Omental fat pad (tissue), 4 donors: ENCODE measurements around the gene DLEC1. TPM values are rescaled to one million over a fixed set of nuclear protein-coding genes. Genes with fewer than 3 reads are reported as not detected.
A peak's percentile ranks its signal among the peaks of the same experiment; 100 is the strongest.

ENCODE experiments used
- ATAC-seq: fragments of 150-250 bp; one replicate; pipeline ENCODE4 v1.9.1; 2016; ENCODE audit warnings: mild to moderate bottlenecking, moderate library complexity; ENCODE audit not compliant: low FRiP score
- DNase-seq: peaks from one replicate; pipeline ENCODE4 v3.0.0-alpha.2; 2019; ENCODE audit warnings: low spot score
- CTCF ChIP-seq, 3 donors: fragments of 450-650 bp; IDR thresholded peaks; one replicate each; pipeline ENCODE4 v1.5.1; 2016 to 2017; ENCODE audit warnings: antibody characterized with exemption in 3 of 3, mild to moderate bottlenecking in 3 of 3, moderate library complexity in 2 of 3
- total RNA-seq, 4 donors: library from RNA; depleted of rRNA; stranded (reverse); fragments of >200 nt; gene quantifications; one replicate each; pipeline ENCODE4 v1.1.0, GENCODE V29; 2016

Gene DLEC1
- total RNA-seq, 4 donors from 2014 or later, result 0.47 to 5.5 (median 1.4) TPM

GRCh38 chr3:38136393-38136776, 97.4 kb downstream of the DLEC1 start:
- no peak for DNase-seq
- TF ChIP-seq CTCF (IDR thresholded peaks at IDR 0.05), result no peak
- ATAC-seq, result no peak

- peak; percentile 98 for DNase-seq
- ATAC-seq, result peak; percentile 97
- TF ChIP-seq CTCF (IDR thresholded peaks at IDR 0.05), result no peak
Measured at GRCh38 chr3:38136777-38137614, 98.0 kb downstream of the DLEC1 start, which contains the start of gene ACAA1. Gene ACAA1, minus strand, starts transcription at chr3:38137127. Its CDS starts 92 bp downstream, at chr3:38137035.

DNA sequence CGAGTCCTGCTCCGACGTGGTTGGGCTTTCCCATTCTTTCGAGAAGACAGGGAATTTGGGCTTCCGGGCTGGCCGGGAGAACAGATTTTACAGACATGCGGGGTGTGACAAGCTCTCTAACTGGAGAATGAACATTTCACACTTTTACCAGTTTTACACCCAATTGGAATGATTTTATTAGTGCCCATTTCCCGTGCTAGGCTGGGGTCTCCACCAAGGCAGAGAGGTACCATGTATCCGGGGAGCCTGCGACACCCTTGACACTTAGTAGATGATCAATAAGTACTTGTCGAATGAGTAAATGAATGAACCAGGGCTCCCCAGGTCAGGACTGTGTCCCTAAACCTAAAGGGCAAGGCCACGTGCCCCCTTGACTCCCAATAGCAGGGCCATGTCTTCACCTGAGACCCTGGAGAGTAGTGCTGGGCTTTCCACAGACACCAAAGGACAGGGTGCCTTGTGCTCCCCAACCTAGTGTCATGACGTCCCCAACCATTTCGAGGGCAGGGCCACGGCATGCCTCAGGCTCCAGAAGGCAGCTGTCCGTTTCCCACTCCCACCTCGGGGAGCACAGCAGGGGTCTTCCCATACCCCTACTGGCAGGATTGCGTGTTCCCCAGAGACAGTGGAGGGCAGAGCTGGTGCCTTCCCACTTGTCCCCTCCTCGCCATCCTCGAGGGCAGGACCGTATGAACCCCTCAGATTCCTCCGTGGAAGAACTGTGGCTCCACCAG, 98.8 kb downstream of the DLEC1 start:
- no peak for TF ChIP-seq CTCF (IDR thresholded peaks at IDR 0.05)
- DNase-seq, result peak; percentile 27
- ATAC-seq, result no peak

DNA sequence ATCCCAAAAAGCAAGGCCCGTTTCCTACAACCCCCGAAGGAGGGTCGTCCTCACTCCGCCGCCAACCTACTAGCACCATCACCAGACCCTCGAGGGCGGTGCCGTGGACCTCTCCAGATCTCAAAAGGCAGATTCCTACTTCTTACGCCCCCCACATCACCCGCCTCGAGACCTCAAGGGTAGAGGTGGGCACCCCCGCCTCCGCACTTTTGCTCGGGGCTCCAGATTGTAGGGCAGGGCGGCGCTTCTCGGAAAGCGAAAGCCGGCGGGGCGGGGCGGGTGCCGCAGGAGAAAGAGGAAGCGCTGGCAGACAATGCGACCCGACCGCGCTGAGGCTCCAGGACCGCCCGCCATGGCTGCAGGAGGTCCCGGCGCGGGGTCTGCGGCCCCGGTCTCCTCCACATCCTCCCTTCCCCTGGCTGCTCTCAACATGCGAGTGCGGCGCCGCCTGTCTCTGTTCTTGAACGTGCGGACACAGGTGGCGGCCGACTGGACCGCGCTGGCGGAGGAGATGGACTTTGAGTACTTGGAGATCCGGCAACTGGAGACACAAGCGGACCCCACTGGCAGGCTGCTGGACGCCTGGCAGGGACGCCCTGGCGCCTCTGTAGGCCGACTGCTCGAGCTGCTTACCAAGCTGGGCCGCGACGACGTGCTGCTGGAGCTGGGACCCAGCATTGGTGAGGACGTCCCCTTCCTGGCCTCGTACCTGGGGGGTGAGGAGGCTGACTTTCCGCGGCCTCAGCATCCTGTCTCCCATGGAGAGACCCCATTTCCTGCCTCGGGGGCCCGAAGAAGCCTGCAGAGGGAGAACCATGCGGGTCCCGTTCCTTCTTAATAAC, 99.6 kb downstream of the DLEC1 start, which contains the start of gene MYD88:
Gene MYD88, plus strand, starts transcription at position 313 of the 842 bp plus-strand sequence. Its CDS starts 40 bp downstream, at position 353.
- ATAC-seq (peak; percentile 58), DNase-seq (peak; percentile 67)
- no peak for TF ChIP-seq CTCF (IDR thresholded peaks at IDR 0.05)

DNA sequence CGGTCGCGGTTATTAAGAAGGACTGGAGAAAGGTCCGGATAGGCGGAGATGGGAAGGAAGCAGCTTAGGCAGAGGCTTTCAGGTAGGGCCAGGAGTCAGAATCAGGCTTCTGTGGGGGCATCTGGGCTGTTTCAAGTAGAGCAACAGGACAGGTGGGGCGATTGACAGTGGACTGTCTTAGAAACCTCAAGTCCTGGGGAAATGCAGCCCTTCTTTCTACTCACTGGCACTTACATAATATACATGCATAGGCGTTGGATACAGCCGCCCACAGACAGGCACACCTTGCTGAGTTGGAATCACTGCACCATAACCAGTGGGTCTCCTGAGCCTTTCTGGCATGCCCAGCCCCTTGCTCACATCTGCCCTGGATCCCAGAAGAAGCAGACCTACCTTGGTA, 100.2 kb downstream of the DLEC1 start:
- no peak for TF ChIP-seq CTCF (IDR thresholded peaks at IDR 0.05)
- DNase-seq (peak; percentile 20), ATAC-seq (no peak)

DNA sequence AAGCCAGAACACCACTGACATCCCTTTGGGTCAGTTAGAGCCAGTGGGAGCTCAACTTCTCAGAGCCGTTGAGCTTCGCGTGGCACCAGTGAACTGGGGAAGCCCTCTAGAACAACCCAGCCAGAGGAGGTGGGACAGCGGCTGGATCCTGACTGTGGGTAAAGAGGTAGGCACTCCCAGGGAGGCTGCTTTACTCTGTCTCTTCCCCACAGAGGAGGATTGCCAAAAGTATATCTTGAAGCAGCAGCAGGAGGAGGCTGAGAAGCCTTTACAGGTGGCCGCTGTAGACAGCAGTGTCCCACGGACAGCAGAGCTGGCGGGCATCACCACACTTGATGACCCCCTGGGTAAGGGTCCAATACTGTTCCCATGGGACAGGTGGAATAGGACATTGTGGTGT, 100.6 kb downstream of the DLEC1 start:
- DNase-seq (peak; percentile 18), ATAC-seq (no peak)
- no peak for TF ChIP-seq CTCF (IDR thresholded peaks at IDR 0.05)
